ENCODE data around the gene SPRED1.
"Not testable (repeated sequence)": the region's sequence is repeated elsewhere in the genome, so short reads cannot be mapped to it uniquely, and the experiment has no call there.

The SPRED1 gene

DNA sequence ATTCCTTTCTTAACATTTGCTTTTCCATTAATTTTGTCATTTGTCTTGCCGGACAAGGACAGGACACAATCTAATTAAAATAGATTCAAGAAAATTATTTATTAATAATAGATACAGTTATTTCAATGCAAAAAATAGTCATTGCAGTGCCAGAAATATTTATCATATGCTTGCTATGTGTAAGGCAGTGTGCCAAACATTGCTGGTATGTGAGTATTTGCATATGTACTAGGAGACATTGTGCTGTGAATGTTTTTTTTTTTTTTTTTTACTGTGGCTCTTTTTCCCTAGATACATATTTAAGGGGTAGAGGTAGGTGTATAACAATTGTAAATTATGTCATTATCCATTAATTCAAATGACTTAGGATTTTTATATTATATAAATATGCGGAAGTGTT lies 23.3 kb downstream of the SPRED1 start:
- in situ Hi-C loops (cut with HindIII; ENCODE audit: low sequenced_read_pairs), result no loop called here

DNA sequence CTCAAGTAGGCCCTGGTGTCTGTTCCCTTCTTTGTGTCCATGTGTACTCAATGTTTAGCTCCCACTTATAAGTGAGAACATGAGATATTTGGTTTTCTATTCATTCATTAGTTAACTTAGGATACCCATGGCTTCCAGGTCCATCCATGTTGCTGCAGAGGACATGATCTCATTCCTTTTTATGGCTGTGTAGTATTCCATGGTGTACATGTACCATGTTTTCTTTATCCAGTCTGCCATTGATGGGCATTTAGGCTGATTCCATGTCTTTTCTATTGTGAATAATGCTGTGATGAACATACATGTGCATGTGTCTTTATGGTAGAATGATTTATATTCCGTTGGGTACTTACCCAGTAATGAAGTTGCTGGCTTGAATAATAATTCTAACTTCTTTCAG lies 24.6 kb downstream of the SPRED1 start:
- in situ Hi-C loops (cut with HindIII; ENCODE audit: low sequenced_read_pairs), result not testable (repeated sequence)

DNA sequence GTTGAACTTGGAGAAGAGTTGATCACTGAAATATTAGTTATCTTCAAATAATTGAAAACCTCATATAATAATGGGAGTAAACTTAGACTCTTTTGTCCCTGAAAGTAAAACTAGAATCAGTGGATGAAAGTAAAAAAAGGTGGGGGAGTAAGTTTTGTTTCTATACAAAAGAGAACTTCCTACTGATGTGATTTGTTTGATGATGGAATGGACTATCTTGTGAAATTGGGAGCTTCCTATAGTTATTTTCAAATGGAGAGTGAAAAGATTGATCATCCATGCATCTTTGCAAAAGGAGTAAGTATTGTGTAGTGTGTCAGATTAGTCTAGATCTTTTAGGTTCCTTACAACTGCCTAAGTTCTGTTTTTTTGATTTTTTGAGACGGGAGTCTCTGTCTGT lies 28.4 kb downstream of the SPRED1 start:
- in situ Hi-C loops (cut with HindIII; ENCODE audit: low sequenced_read_pairs), result no loop called here

- in situ Hi-C loops (cut with HindIII; ENCODE audit: low sequenced_read_pairs), result no loop called here
Measured at GRCh38 chr15:38283010-38283409, 30.4 kb downstream of the SPRED1 start.

- in situ Hi-C loops (cut with HindIII; ENCODE audit: low sequenced_read_pairs), result no loop called here
Measured at GRCh38 chr15:38285456-38285855, 32.8 kb downstream of the SPRED1 start.

GRCh38 chr15:38294126-38294525 lies 41.5 kb downstream of the SPRED1 start:
- in situ Hi-C loops (cut with HindIII; ENCODE audit: low sequenced_read_pairs), result no loop called here

GRCh38 chr15:38297623-38298388 lies 45.2 kb downstream of the SPRED1 start:
- in situ Hi-C loops (cut with HindIII; ENCODE audit: low sequenced_read_pairs), result no loop called here

- in situ Hi-C loops (cut with HindIII; ENCODE audit: low sequenced_read_pairs), result no loop called here
Measured at GRCh38 chr15:38299216-38299615, 46.6 kb downstream of the SPRED1 start.

DNA sequence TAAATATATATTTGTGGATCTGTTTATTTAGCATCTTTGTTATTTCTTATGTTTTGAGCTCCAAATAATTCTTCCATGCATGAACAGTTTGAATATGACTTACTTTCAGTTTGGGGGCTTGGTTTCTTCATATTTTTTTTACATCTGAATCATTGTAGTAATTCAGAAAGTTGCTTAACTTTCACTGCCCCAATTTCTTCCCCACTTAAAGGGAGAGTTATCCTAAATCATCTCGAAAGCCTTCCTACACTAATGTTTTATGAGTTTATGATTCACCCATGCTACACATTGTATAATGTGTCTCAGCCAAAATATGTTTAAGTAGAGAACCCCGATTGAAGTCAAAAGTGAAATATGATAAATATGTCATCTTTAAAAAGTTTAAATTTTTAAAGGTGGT lies 47.8 kb downstream of the SPRED1 start:
- in situ Hi-C loops (cut with HindIII; ENCODE audit: low sequenced_read_pairs), result no loop called here

- in situ Hi-C loops (cut with HindIII; ENCODE audit: low sequenced_read_pairs), result no loop called here
Measured at GRCh38 chr15:38304481-38304880, 51.8 kb downstream of the SPRED1 start.

DNA sequence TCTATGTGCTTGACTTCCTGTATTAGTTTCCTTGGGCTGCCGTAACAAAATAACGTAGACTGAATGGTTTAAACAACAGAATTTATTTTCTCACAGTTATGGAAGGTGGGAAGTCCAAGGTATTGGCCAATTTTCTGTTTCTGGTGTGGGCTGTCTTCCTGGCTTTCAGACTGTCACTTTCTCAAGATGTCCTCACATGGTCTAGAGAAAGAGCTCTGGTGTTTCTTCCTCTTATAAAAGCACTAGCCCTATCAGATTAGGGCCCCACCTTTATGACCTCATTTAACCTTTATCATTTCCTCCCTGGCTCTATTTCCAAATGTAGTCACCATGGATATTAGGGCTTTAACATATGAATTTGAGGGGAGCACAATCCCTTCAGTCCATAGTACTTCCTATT lies 54.6 kb downstream of the SPRED1 start:
- in situ Hi-C loops (cut with HindIII; ENCODE audit: low sequenced_read_pairs), result no loop called here

- in situ Hi-C loops (cut with HindIII; ENCODE audit: low sequenced_read_pairs), result no loop called here
Measured at GRCh38 chr15:38307861-38308641, 55.4 kb downstream of the SPRED1 start.

DNA sequence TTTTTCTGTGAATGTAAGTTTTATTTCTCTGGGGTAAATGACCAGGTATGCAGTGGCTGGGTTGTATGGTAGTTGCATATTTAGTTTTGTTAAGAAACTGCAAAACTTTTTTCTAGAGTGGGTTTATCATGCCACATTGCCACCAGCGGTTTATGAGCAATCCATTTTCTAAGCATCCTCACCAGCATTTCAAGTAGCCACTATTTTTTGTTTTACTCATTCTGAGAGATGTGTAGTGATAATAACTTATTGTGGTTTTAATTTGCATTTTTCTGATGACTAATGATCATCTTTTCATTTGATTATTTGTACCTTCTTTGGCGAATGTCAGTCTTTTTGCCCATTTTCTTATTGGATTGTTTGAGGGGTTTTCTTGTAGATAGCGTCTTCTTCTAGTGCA lies 56.2 kb downstream of the SPRED1 start:
- in situ Hi-C loops (cut with HindIII; ENCODE audit: low sequenced_read_pairs), result no loop called here

GRCh38 chr15:38312190-38312589 lies 59.6 kb downstream of the SPRED1 start:
- in situ Hi-C loops (cut with HindIII; ENCODE audit: low sequenced_read_pairs), result no loop called here

- in situ Hi-C loops (cut with HindIII; ENCODE audit: low sequenced_read_pairs), result no loop called here
Measured at GRCh38 chr15:38316311-38316710, 63.7 kb downstream of the SPRED1 start.

- in situ Hi-C loops (cut with HindIII; ENCODE audit: low sequenced_read_pairs), result no loop called here
Measured at GRCh38 chr15:38320181-38320580, 67.5 kb downstream of the SPRED1 start.

DNA sequence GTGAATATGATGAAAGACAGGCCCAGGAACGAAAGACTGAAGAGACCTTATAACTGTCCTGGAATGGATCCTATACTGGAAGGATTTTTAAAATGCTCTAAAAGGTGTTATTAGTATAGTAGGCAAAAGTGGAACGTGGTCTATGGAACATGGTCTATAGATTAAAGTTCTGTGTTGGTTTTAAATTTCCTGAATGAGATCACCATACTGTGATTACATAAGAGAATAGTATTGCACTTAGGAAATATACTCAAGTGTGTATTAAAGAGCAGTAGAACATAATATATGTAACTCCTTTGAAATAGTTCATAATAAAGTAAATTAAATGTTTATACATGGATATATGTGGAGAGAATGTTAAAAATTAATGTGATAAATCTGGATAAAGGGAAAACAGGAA lies 68.2 kb downstream of the SPRED1 start:
- in situ Hi-C loops (cut with HindIII; ENCODE audit: low sequenced_read_pairs), result no loop called here

DNA sequence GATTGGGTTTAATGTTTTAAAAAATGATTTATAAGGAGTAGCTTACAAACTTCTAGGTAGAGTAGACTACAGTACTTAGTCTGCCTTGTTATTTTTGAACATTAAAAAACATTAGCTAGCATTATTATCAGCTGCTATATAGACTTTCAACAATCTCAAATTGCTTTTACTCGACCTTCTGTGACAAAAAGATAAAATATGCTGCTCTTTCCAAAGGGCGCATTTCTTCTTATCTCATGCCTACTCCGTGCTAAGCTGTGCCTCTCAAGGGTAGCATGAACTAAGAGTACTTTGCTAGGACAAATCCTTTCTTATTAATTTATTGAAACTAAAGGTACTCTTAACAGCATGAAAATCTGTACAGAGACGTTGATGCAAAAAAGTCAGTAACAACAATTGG lies 71.3 kb downstream of the SPRED1 start:
- in situ Hi-C loops (cut with HindIII; ENCODE audit: low sequenced_read_pairs), result no loop called here

DNA sequence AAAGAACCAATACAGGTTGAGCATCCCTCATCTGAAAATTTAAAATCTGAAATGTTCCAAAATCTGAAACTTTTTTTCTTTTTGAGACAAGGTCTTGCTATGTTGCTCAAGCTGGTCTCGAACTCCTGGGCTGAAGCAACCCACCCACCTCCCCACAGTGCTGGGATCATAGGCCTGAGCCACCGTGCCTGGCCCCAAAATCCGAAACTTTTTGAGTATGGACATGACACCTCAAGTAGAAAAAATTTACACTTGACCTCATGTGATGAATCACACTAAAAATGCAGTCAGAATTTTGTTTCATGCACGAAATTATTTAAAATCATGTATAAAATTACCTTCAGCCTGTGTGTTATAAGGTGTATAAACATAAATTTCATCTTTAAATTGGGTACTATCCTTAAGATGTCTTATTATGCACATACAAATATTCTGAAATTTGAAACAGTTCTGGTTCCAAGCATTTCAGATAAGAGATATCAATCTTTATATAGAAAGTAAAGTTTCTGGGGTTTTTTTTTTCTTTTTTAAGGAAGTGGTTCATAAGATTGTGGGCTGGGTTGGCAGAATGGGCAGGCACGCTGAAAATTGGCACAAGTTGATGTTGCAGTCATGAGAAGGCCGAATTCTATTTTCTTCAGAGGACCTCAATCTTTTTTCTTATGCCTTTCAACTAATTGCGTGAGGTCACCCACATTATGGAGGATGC lies 72.5 kb downstream of the SPRED1 start:
- in situ Hi-C loops (cut with HindIII; ENCODE audit: low sequenced_read_pairs), result no loop called here

DNA sequence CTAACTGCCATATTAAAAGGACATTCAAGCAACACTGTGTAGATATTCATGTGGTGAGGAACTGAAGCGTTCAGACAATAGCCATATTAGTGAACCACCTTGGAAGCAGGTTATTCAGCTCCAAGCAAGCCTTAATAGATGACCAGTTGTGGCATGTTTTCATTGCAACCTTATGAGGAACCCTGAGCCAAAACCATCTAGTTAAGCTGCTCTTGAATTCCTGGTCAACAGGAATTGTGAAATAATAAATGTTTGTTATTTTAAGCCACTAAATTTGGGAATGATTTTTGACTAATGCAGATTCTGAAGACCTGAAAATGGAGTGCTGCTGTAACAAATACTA lies 73.0 kb downstream of the SPRED1 start:
- in situ Hi-C loops (cut with HindIII; ENCODE audit: low sequenced_read_pairs), result no loop called here

GRCh38 chr15:38332711-38333110 lies 80.1 kb downstream of the SPRED1 start:
- in situ Hi-C loops (cut with HindIII; ENCODE audit: low sequenced_read_pairs), result no loop called here

DNA sequence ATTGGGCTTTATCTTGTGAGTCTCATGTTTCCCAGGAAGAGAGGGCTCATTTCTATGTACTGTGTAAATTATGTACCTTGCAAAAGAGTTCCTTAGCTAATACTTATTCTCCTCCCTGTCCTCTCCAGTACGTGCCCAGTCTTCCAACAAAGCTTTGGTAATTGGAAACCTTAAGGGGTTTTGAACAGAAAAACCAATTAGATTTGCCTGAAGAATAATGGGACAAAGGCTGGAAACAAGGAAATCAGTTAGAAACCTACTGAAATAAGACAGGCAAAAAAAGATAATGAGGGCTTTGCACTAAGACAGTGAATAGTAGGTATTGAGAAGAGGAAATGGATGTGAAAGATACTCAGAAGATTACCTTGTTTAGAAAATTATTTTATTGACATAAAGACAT lies 82.5 kb downstream of the SPRED1 start:
- in situ Hi-C loops (cut with HindIII; ENCODE audit: low sequenced_read_pairs), result no loop called here
